Tibial nerve (tissue), 4 donors: ENCODE results near the gene GMDS.

Source experiments
- CTCF ChIP-seq, 5 experiments: fragments of 200-600 bp in 3 of 5; fragments of 450-650 bp in 2 of 5; sonication (generic) in 3 of 5; IDR thresholded peaks; one replicate each; pipeline ENCODE4 v1.5.1; 2016 to 2019; ENCODE audit warnings: antibody characterized with exemption in 5 of 5, mild to moderate bottlenecking in 3 of 5, moderate library complexity in 2 of 5
- EP300 ChIP-seq, 2 donors: sonication (generic); formaldehyde crosslinking; IDR thresholded peaks; one replicate each; pipeline ENCODE4 v1.6.1; 2017; ENCODE audit warnings: antibody characterized with exemption in 2 of 2, mild to moderate bottlenecking in 1 of 2
- POLR2A ChIP-seq, 2 donors: fragments of 450-650 bp; IDR thresholded peaks; one replicate each; pipeline ENCODE4 v1.6.1; 2017; ENCODE audit warnings: antibody characterized with exemption in 2 of 2, mild to moderate bottlenecking in 2 of 2, moderate library complexity in 2 of 2

GRCh38 chr6:1972962-1973361 lies 272.4 kb downstream of the GMDS start:
- TF ChIP-seq CTCF (IDR thresholded peaks at IDR 0.05) (no peak), POLR2A (IDR thresholded peaks at IDR 0.05) (no peak), EP300 (IDR thresholded peaks at IDR 0.05) (no peak)
